H1 (cell line): Measurements from ENCODE around the gene CENPB. TPM values are rescaled to one million over a fixed set of nuclear protein-coding genes. Genes with fewer than 3 reads are reported as not detected.

Experiments
- ASH2L ChIP-seq: fragments of 200-600, 300-600 bp; sonication (generic); IDR thresholded peaks from one replicate; pipeline ENCODE4 v1.7.1; 2017; ENCODE audit warnings: low read length
- CTBP2 ChIP-seq: IDR thresholded peaks from 2 replicates; pipeline ENCODE4 v1.7.0; 2011; ENCODE audit warnings: borderline replicate concordance, mild to moderate bottlenecking, moderate library complexity, mixed read lengths, low read length; ENCODE audit not compliant: insufficient read depth, insufficient read length
- FOSL1 ChIP-seq: IDR thresholded peaks from 2 replicates; pipeline ENCODE4 v1.6.1; 2011; ENCODE audit warnings: mild to moderate bottlenecking, low read depth, low read length, moderate library complexity; ENCODE audit not compliant: insufficient read depth
- HDAC2 ChIP-seq, 2 experiments: fragments of 300-600 bp in 1 of 2; sonication (generic) in 1 of 2; IDR thresholded peaks; 2 replicates each; pipeline ENCODE4 v1.6.1; 2011 to 2012; ENCODE audit warnings: low read depth in 2 of 2, low read length in 2 of 2, mild to moderate bottlenecking in 2 of 2, moderate library complexity in 2 of 2, borderline replicate concordance in 1 of 2, inconsistent platforms in 1 of 2
- PHF8 ChIP-seq: fragments of 200-600 bp; sonication (generic); conservative IDR thresholded peaks from 2 replicates; pipeline ENCODE4 v1.7.1; 2012; ENCODE audit warnings: low read depth, mild to moderate bottlenecking, inconsistent platforms, low read length, moderate library complexity
- POLR2AphosphoS5 ChIP-seq: IDR thresholded peaks from 2 replicates; pipeline ENCODE4 v1.6.1; 2011; ENCODE audit warnings: low read depth, low read length
- POU5F1 ChIP-seq: IDR thresholded peaks from 2 replicates; pipeline ENCODE4 v1.6.1; 2011; ENCODE audit warnings: low read depth, mild to moderate bottlenecking, low read length, moderate library complexity
- RXRA ChIP-seq: IDR thresholded peaks from 2 replicates; pipeline ENCODE4 v1.6.1; 2011; ENCODE audit warnings: low read depth, mild to moderate bottlenecking, low read length, moderate library complexity; ENCODE audit not compliant: insufficient read depth
- TBP ChIP-seq: IDR thresholded peaks from 2 replicates; pipeline ENCODE4 v1.6.1; 2011; ENCODE audit warnings: low read depth, low read length, improper control_type of control experiment
- polyA plus RNA-seq, 7 experiments: library from polyadenylated mRNA; depleted of rRNA in 3 of 7; stranded (reverse) in 5 of 7; unstranded in 2 of 7; fragments of >200 nt in 5 of 7; fragments of 200-250 nt in 2 of 7; gene quantifications; 1 replicate in 5 of 7; 2 replicates in 1 of 7; 4 replicates in 1 of 7; pipeline versions ENCODE4 v1.2.1 to v1.2.3, GENCODE V29; 2011 to 2013; ENCODE audit warnings: missing spikeins in 2 of 7, mixed read lengths in 2 of 7
- total RNA-seq: library from RNA; stranded (reverse); fragmentation: NEBNext Ultra II Directional; extraction: Animal tissue kit (Norgen Biotek cat#: 25700); gene quantifications from 2 replicates; pipeline ENCODE4 v1.2.1, GENCODE V29; 2021
- TF ChIP-seq, protein P1 (sequence below): fragments of 300-600 bp; sonication (generic); IDR thresholded peaks from 2 replicates; pipeline ENCODE4 v1.7.1; 2012; ENCODE audit warnings: low read length, moderate library complexity, mild to moderate bottlenecking, inconsistent platforms; ENCODE audit not compliant: insufficient replicate concordance
- TF ChIP-seq, protein P2 (sequence below): IDR thresholded peaks from 2 replicates; pipeline ENCODE4 v1.6.1; 2011; ENCODE audit warnings: low read depth, mild to moderate bottlenecking, low read length; ENCODE audit not compliant: insufficient read depth

CENPB gene
- total and polyA plus RNA-seq, 2 of the 8 experiments (the other 6 are each of a cell fraction or from before 2014, with no cell fraction given), result 17.7 to 51.6 TPM

GRCh38 chr20:3745686-3746173 is 40.8 kb downstream of the CENPB start (continued):
- TF ChIP-seq, protein P1, sequence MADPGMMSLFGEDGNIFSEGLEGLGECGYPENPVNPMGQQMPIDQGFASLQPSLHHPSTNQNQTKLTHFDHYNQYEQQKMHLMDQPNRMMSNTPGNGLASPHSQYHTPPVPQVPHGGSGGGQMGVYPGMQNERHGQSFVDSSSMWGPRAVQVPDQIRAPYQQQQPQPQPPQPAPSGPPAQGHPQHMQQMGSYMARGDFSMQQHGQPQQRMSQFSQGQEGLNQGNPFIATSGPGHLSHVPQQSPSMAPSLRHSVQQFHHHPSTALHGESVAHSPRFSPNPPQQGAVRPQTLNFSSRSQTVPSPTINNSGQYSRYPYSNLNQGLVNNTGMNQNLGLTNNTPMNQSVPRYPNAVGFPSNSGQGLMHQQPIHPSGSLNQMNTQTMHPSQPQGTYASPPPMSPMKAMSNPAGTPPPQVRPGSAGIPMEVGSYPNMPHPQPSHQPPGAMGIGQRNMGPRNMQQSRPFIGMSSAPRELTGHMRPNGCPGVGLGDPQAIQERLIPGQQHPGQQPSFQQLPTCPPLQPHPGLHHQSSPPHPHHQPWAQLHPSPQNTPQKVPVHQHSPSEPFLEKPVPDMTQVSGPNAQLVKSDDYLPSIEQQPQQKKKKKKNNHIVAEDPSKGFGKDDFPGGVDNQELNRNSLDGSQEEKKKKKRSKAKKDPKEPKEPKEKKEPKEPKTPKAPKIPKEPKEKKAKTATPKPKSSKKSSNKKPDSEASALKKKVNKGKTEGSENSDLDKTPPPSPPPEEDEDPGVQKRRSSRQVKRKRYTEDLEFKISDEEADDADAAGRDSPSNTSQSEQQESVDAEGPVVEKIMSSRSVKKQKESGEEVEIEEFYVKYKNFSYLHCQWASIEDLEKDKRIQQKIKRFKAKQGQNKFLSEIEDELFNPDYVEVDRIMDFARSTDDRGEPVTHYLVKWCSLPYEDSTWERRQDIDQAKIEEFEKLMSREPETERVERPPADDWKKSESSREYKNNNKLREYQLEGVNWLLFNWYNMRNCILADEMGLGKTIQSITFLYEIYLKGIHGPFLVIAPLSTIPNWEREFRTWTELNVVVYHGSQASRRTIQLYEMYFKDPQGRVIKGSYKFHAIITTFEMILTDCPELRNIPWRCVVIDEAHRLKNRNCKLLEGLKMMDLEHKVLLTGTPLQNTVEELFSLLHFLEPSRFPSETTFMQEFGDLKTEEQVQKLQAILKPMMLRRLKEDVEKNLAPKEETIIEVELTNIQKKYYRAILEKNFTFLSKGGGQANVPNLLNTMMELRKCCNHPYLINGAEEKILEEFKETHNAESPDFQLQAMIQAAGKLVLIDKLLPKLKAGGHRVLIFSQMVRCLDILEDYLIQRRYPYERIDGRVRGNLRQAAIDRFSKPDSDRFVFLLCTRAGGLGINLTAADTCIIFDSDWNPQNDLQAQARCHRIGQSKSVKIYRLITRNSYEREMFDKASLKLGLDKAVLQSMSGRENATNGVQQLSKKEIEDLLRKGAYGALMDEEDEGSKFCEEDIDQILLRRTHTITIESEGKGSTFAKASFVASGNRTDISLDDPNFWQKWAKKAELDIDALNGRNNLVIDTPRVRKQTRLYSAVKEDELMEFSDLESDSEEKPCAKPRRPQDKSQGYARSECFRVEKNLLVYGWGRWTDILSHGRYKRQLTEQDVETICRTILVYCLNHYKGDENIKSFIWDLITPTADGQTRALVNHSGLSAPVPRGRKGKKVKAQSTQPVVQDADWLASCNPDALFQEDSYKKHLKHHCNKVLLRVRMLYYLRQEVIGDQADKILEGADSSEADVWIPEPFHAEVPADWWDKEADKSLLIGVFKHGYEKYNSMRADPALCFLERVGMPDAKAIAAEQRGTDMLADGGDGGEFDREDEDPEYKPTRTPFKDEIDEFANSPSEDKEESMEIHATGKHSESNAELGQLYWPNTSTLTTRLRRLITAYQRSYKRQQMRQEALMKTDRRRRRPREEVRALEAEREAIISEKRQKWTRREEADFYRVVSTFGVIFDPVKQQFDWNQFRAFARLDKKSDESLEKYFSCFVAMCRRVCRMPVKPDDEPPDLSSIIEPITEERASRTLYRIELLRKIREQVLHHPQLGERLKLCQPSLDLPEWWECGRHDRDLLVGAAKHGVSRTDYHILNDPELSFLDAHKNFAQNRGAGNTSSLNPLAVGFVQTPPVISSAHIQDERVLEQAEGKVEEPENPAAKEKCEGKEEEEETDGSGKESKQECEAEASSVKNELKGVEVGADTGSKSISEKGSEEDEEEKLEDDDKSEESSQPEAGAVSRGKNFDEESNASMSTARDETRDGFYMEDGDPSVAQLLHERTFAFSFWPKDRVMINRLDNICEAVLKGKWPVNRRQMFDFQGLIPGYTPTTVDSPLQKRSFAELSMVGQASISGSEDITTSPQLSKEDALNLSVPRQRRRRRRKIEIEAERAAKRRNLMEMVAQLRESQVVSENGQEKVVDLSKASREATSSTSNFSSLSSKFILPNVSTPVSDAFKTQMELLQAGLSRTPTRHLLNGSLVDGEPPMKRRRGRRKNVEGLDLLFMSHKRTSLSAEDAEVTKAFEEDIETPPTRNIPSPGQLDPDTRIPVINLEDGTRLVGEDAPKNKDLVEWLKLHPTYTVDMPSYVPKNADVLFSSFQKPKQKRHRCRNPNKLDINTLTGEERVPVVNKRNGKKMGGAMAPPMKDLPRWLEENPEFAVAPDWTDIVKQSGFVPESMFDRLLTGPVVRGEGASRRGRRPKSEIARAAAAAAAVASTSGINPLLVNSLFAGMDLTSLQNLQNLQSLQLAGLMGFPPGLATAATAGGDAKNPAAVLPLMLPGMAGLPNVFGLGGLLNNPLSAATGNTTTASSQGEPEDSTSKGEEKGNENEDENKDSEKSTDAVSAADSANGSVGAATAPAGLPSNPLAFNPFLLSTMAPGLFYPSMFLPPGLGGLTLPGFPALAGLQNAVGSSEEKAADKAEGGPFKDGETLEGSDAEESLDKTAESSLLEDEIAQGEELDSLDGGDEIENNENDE, result no peak
- TF ChIP-seq CTBP2, result no peak
- no peak for TF ChIP-seq TBP
- TF ChIP-seq ASH2L, result no peak
- TF ChIP-seq POLR2AphosphoS5, result no peak
- TF ChIP-seq RXRA, result no peak
- TF ChIP-seq HDAC2 (IDR thresholded peaks at IDR 0.05; ENCODE audit: borderline replicate concordance in 1 of 2, low read depth in 2 of 2, low read length in 2 of 2), result no peak
- TF ChIP-seq, protein P2, sequence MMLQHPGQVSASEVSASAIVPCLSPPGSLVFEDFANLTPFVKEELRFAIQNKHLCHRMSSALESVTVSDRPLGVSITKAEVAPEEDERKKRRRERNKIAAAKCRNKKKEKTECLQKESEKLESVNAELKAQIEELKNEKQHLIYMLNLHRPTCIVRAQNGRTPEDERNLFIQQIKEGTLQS, result no peak
- no peak for TF ChIP-seq FOSL1
- TF ChIP-seq POU5F1, result no peak
- no peak for TF ChIP-seq PHF8
